ENCODE measurements around the gene GBF1. TPM values are rescaled to one million over a fixed set of nuclear protein-coding genes. Genes with fewer than 3 reads are reported as not detected.

Gene GBF1
- total RNA-seq, 4 donors from 2014 or later, result 10.9 to 45.4 (median 23.9) TPM

GRCh38 chr10:102403115-102403514 is 157.8 kb downstream of the GBF1 start:
- Histone ChIP-seq H3K4me1 (peaks cover 0 to 11% of the 10 kb centered on the region in 2 donors), H3K27me3 (no peaks in the 10 kb centered on the region), H3K9me3 (no peaks in the 10 kb centered on the region), H3K4me3 (no peak overlapping the region), H3K36me3 (no peaks in the 10 kb centered on the region), H3K27ac (peak overlapping the region in 1 of 2 donors; percentile 27)
- intact Hi-C loops (cut with DNase I; ENCODE audit: low total_unique reads), result no loop called here
- no peak for TF ChIP-seq POLR2A (IDR thresholded peaks at IDR 0.05)
- TF ChIP-seq CTCF (IDR thresholded peaks at IDR 0.05), result no peak
- no peak for DNase-seq

- Histone ChIP-seq H3K4me3 (no peak overlapping the region), H3K4me1 (peaks cover 0 to 8% of the 10 kb centered on the region in 2 donors), H3K27me3 (no peaks in the 10 kb centered on the region), H3K9me3 (no peaks in the 10 kb centered on the region), H3K36me3 (no peaks in the 10 kb centered on the region), H3K27ac (peak overlapping the region; percentile 87 to 91)
- intact Hi-C loops (cut with DNase I; ENCODE audit: low total_unique reads), result no loop called here
- TF ChIP-seq POLR2A (IDR thresholded peaks at IDR 0.05), result no peak
- no peak for TF ChIP-seq CTCF (IDR thresholded peaks at IDR 0.05)
- no peak for DNase-seq
These were observed 159.2 kb downstream of the GBF1 start for GRCh38 chr10:102404361-102405107.

GRCh38 chr10:102405108-102405571 is 159.8 kb downstream of the GBF1 start:
- no peaks in the 10 kb centered on the region for H3K27me3 ChIP-seq
- no peak overlapping the region for H3K4me3 ChIP-seq
- no peak for DNase-seq
- no peaks in the 10 kb centered on the region for H3K9me3 ChIP-seq
- H3K4me1 ChIP-seq, result peaks cover 0 to 4% of the 10 kb centered on the region in 2 donors
- no peak for TF ChIP-seq CTCF (IDR thresholded peaks at IDR 0.05)
- TF ChIP-seq POLR2A (IDR thresholded peaks at IDR 0.05), result no peak
- intact Hi-C loops (cut with DNase I; ENCODE audit: low total_unique reads), result no loop called here
- peak overlapping the region; percentile 87 to 91 for H3K27ac ChIP-seq
- H3K36me3 ChIP-seq, result no peaks in the 10 kb centered on the region

GRCh38 chr10:102405632-102406031 is 160.3 kb downstream of the GBF1 start:
- peak overlapping the region; percentile 87 to 91 for H3K27ac ChIP-seq
- intact Hi-C loops (cut with DNase I; ENCODE audit: low total_unique reads), result no loop called here
- no peaks in the 10 kb centered on the region for H3K36me3 ChIP-seq
- no peak for TF ChIP-seq CTCF (IDR thresholded peaks at IDR 0.05)
- TF ChIP-seq POLR2A (IDR thresholded peaks at IDR 0.05), result no peak
- H3K4me1 ChIP-seq, result peaks cover 0 to 4% of the 10 kb centered on the region in 2 donors
- DNase-seq, result no peak
- H3K4me3 ChIP-seq, result no peak overlapping the region
- H3K27me3 ChIP-seq, result no peaks in the 10 kb centered on the region
- H3K9me3 ChIP-seq, result no peaks in the 10 kb centered on the region

- no peak for TF ChIP-seq POLR2A (IDR thresholded peaks at IDR 0.05)
- no peak for TF ChIP-seq CTCF (IDR thresholded peaks at IDR 0.05)
- intact Hi-C loops (cut with DNase I; ENCODE audit: low total_unique reads), result no loop called here
- Histone ChIP-seq H3K27me3 (no peaks in the 10 kb centered on the region), H3K4me1 (peaks cover 0 to 4% of the 10 kb centered on the region in 2 donors), H3K27ac (peak overlapping the region; percentile 87 to 91), H3K9me3 (no peaks in the 10 kb centered on the region), H3K4me3 (no peak overlapping the region), H3K36me3 (no peaks in the 10 kb centered on the region)
- DNase-seq, result peak in 1 of 2 donors; percentile 87
These were observed 161.5 kb downstream of the GBF1 start for GRCh38 chr10:102406815-102407214.

All from uterus (tissue), 4 donors.